HCT116 (cell line): ENCODE data around the gene DNAJC6.

Source experiments
- CBX3 ChIP-seq: IDR thresholded peaks from 2 replicates; pipeline ENCODE4 v1.6.1; 2012; ENCODE audit warnings: low read depth
- EZH2 ChIP-seq: fragments of 200-600 bp; sonication (generic); IDR thresholded peaks from 2 replicates; pipeline ENCODE4 v1.6.1; 2017; ENCODE audit warnings: antibody characterized with exemption, mixed run types
- POLR2A ChIP-seq: IDR thresholded peaks from 2 replicates; pipeline ENCODE4 v1.7.0; 2011; ENCODE audit warnings: borderline replicate concordance; ENCODE audit not compliant: insufficient read depth, insufficient read length; ENCODE audit errors: extremely low read depth
- POLR2AphosphoS5 ChIP-seq: IDR thresholded peaks from 2 replicates; pipeline ENCODE4 v1.6.1; 2011; ENCODE audit warnings: mild to moderate bottlenecking, low read depth, low read length, moderate library complexity
- SIN3A ChIP-seq: IDR thresholded peaks from 2 replicates; pipeline ENCODE4 v1.6.1; 2012; ENCODE audit warnings: low read depth
- TCF7L2 ChIP-seq: IDR thresholded peaks from 2 replicates; pipeline ENCODE4 v1.7.0; 2011; ENCODE audit warnings: borderline replicate concordance, inconsistent platforms; ENCODE audit not compliant: insufficient read depth, insufficient read length; ENCODE audit errors: extremely low read depth
- TF ChIP-seq, protein P1 (sequence below), 3 experiments: fragments of 200-600 bp in 1 of 3; sonication (generic) in 1 of 3; IDR thresholded peaks in 2 of 3; conservative IDR thresholded peaks in 1 of 3; 2 replicates each; pipeline ENCODE4 v1.5.1; 2012 to 2017; ENCODE audit warnings: low read depth in 2 of 3, low read length in 2 of 3, antibody characterized with exemption in 1 of 3, borderline replicate concordance in 1 of 3, control low read depth in 1 of 3, mild to moderate bottlenecking in 1 of 3, mixed read lengths in 1 of 3, mixed run types in 1 of 3, moderate library complexity in 1 of 3; ENCODE audit not compliant: insufficient read depth in 1 of 3
- TF ChIP-seq, protein P2 (sequence below): IDR thresholded peaks from 2 replicates; pipeline ENCODE4 v1.6.1; 2012

DNA sequence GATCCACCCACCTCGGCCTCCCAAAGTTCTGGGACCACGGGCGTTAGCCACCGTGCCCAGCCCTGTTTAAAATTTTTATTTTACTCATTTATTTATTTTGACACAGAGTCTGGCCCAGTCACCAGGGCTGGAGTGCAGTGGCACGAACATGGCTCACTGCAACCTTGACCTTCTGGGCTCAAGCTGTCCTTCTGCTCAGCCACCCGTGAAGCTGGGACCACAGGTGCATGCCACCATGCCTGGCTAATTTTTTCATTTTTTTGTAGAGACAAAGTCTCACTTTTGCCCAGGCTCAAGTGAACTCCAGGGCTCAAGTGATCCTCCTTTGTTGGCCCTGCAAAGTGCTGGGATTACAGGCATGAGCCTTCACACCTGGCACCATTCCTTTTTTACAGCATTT, 27.5 kb upstream of the DNAJC6 start:
- TF ChIP-seq, protein P1, sequence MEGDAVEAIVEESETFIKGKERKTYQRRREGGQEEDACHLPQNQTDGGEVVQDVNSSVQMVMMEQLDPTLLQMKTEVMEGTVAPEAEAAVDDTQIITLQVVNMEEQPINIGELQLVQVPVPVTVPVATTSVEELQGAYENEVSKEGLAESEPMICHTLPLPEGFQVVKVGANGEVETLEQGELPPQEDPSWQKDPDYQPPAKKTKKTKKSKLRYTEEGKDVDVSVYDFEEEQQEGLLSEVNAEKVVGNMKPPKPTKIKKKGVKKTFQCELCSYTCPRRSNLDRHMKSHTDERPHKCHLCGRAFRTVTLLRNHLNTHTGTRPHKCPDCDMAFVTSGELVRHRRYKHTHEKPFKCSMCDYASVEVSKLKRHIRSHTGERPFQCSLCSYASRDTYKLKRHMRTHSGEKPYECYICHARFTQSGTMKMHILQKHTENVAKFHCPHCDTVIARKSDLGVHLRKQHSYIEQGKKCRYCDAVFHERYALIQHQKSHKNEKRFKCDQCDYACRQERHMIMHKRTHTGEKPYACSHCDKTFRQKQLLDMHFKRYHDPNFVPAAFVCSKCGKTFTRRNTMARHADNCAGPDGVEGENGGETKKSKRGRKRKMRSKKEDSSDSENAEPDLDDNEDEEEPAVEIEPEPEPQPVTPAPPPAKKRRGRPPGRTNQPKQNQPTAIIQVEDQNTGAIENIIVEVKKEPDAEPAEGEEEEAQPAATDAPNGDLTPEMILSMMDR (IDR thresholded peaks at IDR 0.05 in 2 of 3, conservative IDR thresholded peaks at IDR 0.05 in 1 of 3; ENCODE audit: borderline replicate concordance in 1 of 3, insufficient read depth in 1 of 3, low read depth in 2 of 3, low read length in 2 of 3): no peak
- TF ChIP-seq TCF7L2 (no peak), POLR2AphosphoS5 (no peak), POLR2A (no peak), EZH2 (no peak), CBX3 (no peak), SIN3A (no peak)
- TF ChIP-seq, protein P2, sequence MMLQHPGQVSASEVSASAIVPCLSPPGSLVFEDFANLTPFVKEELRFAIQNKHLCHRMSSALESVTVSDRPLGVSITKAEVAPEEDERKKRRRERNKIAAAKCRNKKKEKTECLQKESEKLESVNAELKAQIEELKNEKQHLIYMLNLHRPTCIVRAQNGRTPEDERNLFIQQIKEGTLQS: no peak
